ENCODE results near the gene P4HA2. TPM values are rescaled to one million over a fixed set of nuclear protein-coding genes. Genes with fewer than 3 reads are reported as not detected.

The P4HA2 gene
- total and polyA plus RNA-seq, 2 donors (not counting 3 experiments of a cell fraction or from before 2014, with no cell fraction given): 37.6 to 58.7 TPM

GRCh38 chr5:132226516-132227234, 978 bp downstream of the P4HA2 start:
- dilution Hi-C loops (cut with MboI; ENCODE audit: extremely low pct_ligation_motif_present, low sequenced_read_pairs): no loop called here
- DNase-seq (ENCODE audit: low read depth, low spot score) (no peak), FAIRE-seq (peak; percentile 31)
- Histone ChIP-seq H3K9ac (replicated peaks; ENCODE audit: extremely low read depth, insufficient read depth, low read length) (peak overlapping the region; percentile 73), H3K27me3 (ENCODE audit: control insufficient read depth in 2 of 2, insufficient read depth in 2 of 2, low read length in 2 of 2) (no peaks in the 10 kb centered on the region), H3K4me1 (ENCODE audit: control insufficient read depth, extremely low read depth, insufficient read depth, low read length) (no peaks in the 10 kb centered on the region), H3K9me3 (replicated peaks; ENCODE audit: control insufficient read depth, insufficient read depth, low read length) (no peaks in the 10 kb centered on the region), H3K4me3 (replicated peaks in 1 of 3; ENCODE audit: insufficient read depth in 1 of 3, low read depth in 1 of 3, low read length in 3 of 3) (peak overlapping the region; percentile 44 to 61 (median 46)), H3K9me1 (replicated peaks; ENCODE audit: control insufficient read depth, extremely low read depth, insufficient read depth, low read length) (no peaks in the 10 kb centered on the region), H4K20me1 (replicated peaks; ENCODE audit: control insufficient read depth, extremely low read depth, insufficient read depth, low read length) (no peaks in the 10 kb centered on the region), H3K27ac (ENCODE audit: insufficient read depth, low read depth, low read length) (no peak overlapping the region), H3K79me2 (ENCODE audit: control insufficient read depth, insufficient read depth, low read length) (no peaks in the 10 kb centered on the region), H3K36me3 (ENCODE audit: control insufficient read depth in 2 of 2, extremely low read depth in 1 of 2, insufficient read depth in 2 of 2, low read length in 2 of 2) (no peaks in the 10 kb centered on the region), H3K4me2 (ENCODE audit: insufficient read depth, low read length) (peak overlapping the region; percentile 44), H2AFZ (ENCODE audit: low read depth, low read length) (peak overlapping the region; percentile 80)
- ChIA-PET CTCF (interaction anchor here (1.3 to 3.8 kb wide), 5 partner anchors 11 to 46 kb away, joined by 3 to 39 read pairs (median 8); no protein-coding TSS in a partner anchor), POLR2A (no interaction called here)
- TF ChIP-seq POLR2A (IDR thresholded peaks at IDR 0.05; ENCODE audit: low read depth, low read length) (no peak), CTCF (IDR thresholded peaks at IDR 0.05; ENCODE audit: extremely low read depth in 1 of 2, insufficient read depth in 1 of 2, low read depth in 1 of 2, low read length in 2 of 2) (no peak), MYC (IDR thresholded peaks at IDR 0.05; ENCODE audit: low read depth, low read length) (no peak), JUN (IDR thresholded peaks at IDR 0.05; ENCODE audit: borderline replicate concordance, insufficient read depth, insufficient read length, low read depth) (no peak), MAX (IDR thresholded peaks at IDR 0.05; ENCODE audit: insufficient read depth, insufficient read length) (no peak), POLR2AphosphoS5 (IDR thresholded peaks at IDR 0.05; ENCODE audit: insufficient read depth, low read depth, low read length) (no peak), GATA2 (IDR thresholded peaks at IDR 0.05; ENCODE audit: insufficient read depth, insufficient read length, low read depth, low read length) (no peak), FOS (IDR thresholded peaks at IDR 0.05; ENCODE audit: borderline replicate concordance, insufficient read depth, low read length) (no peak), EZH2 (IDR thresholded peaks at IDR 0.05; ENCODE audit: borderline replicate concordance, low read depth, low read length, severe bottlenecking) (no peak)
- intact Hi-C loops (cut with micrococcal nuclease): loop anchor here (1.0 to 2.0 kb wide), 5 partner anchors 11 to 162 kb away; no protein-coding TSS in a partner anchor
- BruUV-seq (replicated peaks): no TSS peak

All from endothelial cell of umbilical vein (primary cell).